Esophagus squamous epithelium (tissue), 4 donors: ENCODE measurements around the gene TRIM17.

Experiments
- CTCF ChIP-seq, 6 experiments: fragments of 450-650 bp in 4 of 6; fragments of 200-600 bp in 2 of 6; sonication (generic) in 2 of 6; IDR thresholded peaks; one replicate each; pipeline ENCODE4 v1.5.1; 2016 to 2019; ENCODE audit warnings: antibody characterized with exemption in 6 of 6, mild to moderate bottlenecking in 4 of 6, moderate library complexity in 4 of 6
- POLR2A ChIP-seq, 4 donors: fragments of 450-650 bp; IDR thresholded peaks; one replicate each; pipeline ENCODE4 v1.6.1; 2017; ENCODE audit warnings: antibody characterized with exemption in 4 of 4, mild to moderate bottlenecking in 4 of 4, moderate library complexity in 3 of 4

GRCh38 chr1:228411121-228411520 is 5.5 kb downstream of the TRIM17 start:
- TF ChIP-seq CTCF (IDR thresholded peaks at IDR 0.05) (no peak), POLR2A (IDR thresholded peaks at IDR 0.05) (no peak)
